Measurements from ENCODE around the gene NRXN2.

DNA sequence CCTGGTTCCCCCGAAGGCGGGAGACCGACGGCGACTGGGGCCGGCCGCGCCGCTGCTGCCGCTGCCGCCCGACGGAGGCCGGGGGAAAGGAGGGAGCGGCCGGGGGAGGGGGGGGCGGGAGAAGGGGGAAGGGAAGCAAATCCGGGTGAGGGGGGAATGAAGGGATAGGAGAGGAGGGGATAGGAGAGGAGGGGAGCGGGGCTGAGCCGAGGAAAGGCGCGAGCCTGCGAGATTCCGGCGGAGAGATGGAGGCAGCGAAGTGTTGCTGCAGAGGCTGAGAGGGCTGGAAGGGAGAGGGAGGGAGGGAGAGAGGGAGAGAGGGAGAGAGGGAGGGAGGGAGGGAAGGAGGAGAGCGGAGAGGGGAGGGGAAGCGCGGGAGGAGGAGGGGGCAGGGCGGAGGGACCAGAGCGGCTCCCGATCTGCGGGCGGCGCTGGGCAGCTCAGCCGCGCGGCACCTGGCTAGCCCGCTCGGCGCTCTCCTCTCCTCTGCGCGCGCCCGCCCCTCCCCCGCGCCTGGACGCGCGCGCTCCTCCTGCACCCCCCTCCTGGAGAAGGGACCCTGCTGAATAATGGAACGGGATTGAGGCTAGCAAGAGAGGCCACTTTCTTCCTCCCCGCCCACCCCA lies 79.6 kb downstream of the NRXN2 start:
- TF ChIP-seq, protein P1, sequence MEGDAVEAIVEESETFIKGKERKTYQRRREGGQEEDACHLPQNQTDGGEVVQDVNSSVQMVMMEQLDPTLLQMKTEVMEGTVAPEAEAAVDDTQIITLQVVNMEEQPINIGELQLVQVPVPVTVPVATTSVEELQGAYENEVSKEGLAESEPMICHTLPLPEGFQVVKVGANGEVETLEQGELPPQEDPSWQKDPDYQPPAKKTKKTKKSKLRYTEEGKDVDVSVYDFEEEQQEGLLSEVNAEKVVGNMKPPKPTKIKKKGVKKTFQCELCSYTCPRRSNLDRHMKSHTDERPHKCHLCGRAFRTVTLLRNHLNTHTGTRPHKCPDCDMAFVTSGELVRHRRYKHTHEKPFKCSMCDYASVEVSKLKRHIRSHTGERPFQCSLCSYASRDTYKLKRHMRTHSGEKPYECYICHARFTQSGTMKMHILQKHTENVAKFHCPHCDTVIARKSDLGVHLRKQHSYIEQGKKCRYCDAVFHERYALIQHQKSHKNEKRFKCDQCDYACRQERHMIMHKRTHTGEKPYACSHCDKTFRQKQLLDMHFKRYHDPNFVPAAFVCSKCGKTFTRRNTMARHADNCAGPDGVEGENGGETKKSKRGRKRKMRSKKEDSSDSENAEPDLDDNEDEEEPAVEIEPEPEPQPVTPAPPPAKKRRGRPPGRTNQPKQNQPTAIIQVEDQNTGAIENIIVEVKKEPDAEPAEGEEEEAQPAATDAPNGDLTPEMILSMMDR (IDR thresholded peaks at IDR 0.05): no peak
- TF ChIP-seq EZH2 (IDR thresholded peaks at IDR 0.05): no peak
